Skeletal muscle satellite cell (primary cell): ENCODE data around the gene ERH.
"Not testable (repeated sequence)": the region's sequence is repeated elsewhere in the genome, so short reads cannot be mapped to it uniquely, and the experiment has no call there.

Experiments used
- H3K27me3 ChIP-seq: 2 replicates; pipeline ENCODE4 v1.7.0; 2013; ENCODE audit warnings: low read length; ENCODE audit not compliant: control insufficient read depth, insufficient read depth
- H3K36me3 ChIP-seq: 2 replicates; pipeline ENCODE4 v1.7.0; 2013; ENCODE audit warnings: mild to moderate bottlenecking, control low read depth, low read length; ENCODE audit not compliant: insufficient read depth
- H3K4me1 ChIP-seq: 2 replicates; pipeline ENCODE4 v1.7.0; 2013; ENCODE audit warnings: low read length; ENCODE audit not compliant: control insufficient read depth, insufficient read depth
- H3K4me2 ChIP-seq: 2 replicates; pipeline ENCODE4 v1.7.0; 2013; ENCODE audit warnings: mild to moderate bottlenecking, low read length
- H3K4me3 ChIP-seq: 2 replicates; pipeline ENCODE4 v1.7.0; 2013; ENCODE audit warnings: low read length
- H3K9ac ChIP-seq: 2 replicates; pipeline ENCODE4 v1.7.0; 2013; ENCODE audit warnings: mild to moderate bottlenecking, low read depth, low read length, moderate library complexity
- H3K9me3 ChIP-seq: replicated peaks from 2 replicates; pipeline ENCODE4 v1.7.0; 2013; ENCODE audit warnings: mild to moderate bottlenecking, control low read depth, low read length

The ERH gene

DNA sequence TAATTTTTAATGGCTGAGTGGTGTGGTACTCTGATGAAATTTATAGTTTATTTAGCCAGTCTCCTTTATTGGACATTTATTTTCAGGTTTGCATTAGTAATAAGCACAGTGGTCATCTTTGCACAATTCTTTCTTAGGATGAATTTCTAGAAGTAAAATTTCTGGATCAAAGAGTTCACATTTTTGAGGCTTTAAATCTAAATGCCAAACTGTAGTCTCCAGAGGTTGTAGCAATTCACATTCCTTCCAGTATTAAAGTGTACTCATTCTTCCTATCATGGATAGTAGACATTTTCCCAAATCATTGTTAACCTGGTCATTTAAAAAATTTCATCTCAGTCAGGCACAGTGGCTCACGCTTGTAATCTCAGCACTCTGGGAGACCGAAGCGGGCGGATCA lies 25.2 kb upstream of the ERH start:
- no peak overlapping the region for H3K4me2 ChIP-seq
- H3K4me1 ChIP-seq = peaks cover 15% of the 10 kb centered on the region
- no peaks in the 10 kb centered on the region for H3K9me3 ChIP-seq
- no peak overlapping the region for H3K9ac ChIP-seq
- no peaks in the 10 kb centered on the region for H3K27me3 ChIP-seq
- H3K4me3 ChIP-seq = no peak overlapping the region
- H3K36me3 ChIP-seq = peaks cover 11% of the 10 kb centered on the region

DNA sequence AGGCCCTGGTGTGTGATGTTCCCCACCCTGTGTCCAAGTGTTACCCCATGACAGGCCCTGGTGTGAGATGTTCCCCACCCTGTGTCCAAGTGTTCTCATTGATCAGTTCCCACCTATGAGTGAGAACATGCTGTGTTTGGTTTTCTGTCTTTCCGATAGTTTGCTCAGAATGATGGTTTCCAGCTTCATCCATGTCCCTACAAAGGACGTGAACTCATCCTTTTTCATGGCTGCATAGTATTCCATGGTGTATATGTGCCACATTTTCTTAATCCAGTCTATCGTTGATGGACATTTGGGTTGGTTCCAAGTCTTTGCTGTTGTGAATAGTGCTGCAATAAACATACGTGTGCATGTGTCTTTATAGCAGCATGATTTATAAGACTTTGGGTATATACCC lies 18.0 kb upstream of the ERH start:
- H3K9me3 ChIP-seq, H3K4me3 ChIP-seq, H3K4me1 ChIP-seq, H3K36me3 ChIP-seq, H3K9ac ChIP-seq, H3K4me2 ChIP-seq, H3K27me3 ChIP-seq: not testable (repeated sequence)

DNA sequence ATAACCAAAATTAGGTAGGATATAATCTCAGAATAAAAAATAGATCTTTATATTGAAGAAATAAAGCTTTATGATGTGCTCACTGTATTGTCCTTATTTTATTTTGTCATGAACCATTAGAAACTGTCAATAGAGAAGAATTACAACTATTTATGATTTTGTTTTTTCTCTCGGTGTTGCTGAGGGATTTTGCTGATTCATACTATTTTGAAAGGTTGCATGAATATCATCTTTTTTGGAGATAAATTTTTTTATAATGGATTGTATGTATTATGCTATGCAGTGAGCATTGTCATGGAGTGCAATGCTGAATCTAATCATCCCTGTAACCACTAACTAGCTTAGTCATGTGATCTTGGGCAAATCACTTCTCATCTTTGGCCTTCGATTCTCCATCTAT lies 15.4 kb upstream of the ERH start:
- H3K36me3 ChIP-seq = no peaks in the 10 kb centered on the region
- no peaks in the 10 kb centered on the region for H3K9me3 ChIP-seq
- no peak overlapping the region for H3K4me3 ChIP-seq
- H3K4me1 ChIP-seq = no peaks in the 10 kb centered on the region
- H3K9ac ChIP-seq = no peak overlapping the region
- H3K27me3 ChIP-seq = no peaks in the 10 kb centered on the region
- no peak overlapping the region for H3K4me2 ChIP-seq

DNA sequence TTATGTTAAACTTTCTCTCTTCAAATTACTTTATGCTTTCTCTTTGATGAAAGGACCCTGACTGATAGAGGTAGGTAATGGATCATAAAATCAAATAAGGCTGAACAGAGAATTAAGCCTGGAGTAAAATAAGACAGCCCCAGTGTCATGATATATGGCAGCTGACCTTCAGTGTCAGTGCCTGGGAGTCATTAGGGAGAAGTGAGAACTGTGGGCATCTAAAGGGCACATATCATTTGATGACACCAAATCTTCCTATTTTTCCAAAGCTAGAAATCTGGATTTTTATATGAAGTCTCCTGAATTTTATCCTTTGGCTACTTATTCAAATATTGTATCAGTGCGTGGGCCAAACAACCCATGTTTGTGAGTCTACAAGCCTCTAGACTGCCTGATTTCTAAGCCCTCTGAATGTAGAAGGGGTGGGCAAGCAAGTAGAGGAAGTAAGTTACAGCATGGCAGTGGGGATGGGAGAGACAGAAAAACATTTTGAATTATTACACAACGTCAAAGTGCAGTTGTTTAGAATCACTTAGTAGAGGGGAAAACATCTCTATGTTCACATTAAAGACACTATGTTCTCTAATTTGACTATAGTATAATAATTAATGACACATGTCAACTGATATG lies 10.3 kb upstream of the ERH start:
- no peak overlapping the region for H3K9ac ChIP-seq
- H3K4me1 ChIP-seq = no peaks in the 10 kb centered on the region
- H3K4me3 ChIP-seq = no peak overlapping the region
- no peaks in the 10 kb centered on the region for H3K27me3 ChIP-seq
- H3K9me3 ChIP-seq = no peaks in the 10 kb centered on the region
- no peak overlapping the region for H3K4me2 ChIP-seq
- H3K36me3 ChIP-seq = no peaks in the 10 kb centered on the region

DNA sequence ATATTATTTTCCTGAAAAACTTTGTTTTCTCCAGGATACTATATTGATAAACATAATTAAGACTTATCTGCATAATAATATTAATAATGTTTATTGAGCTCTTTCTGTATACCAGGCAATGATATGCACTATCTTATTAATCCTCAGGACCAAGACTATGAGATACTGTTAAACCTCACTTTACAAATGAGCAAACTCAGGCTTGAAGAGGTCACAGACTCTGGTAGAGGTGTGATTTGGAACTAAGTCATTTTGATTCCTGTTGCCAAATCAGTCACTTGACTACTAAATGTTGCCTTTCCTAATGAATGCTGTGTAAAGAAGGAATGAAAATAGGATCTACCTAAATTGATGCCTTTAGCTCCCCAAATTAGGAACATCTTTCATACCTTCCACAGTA lies 7.7 kb upstream of the ERH start:
- Histone ChIP-seq H3K4me1 (peaks cover 5% of the 10 kb centered on the region), H3K9ac (no peak overlapping the region), H3K27me3 (no peaks in the 10 kb centered on the region), H3K9me3 (no peaks in the 10 kb centered on the region), H3K4me2 (no peak overlapping the region), H3K4me3 (no peak overlapping the region), H3K36me3 (no peaks in the 10 kb centered on the region)

DNA sequence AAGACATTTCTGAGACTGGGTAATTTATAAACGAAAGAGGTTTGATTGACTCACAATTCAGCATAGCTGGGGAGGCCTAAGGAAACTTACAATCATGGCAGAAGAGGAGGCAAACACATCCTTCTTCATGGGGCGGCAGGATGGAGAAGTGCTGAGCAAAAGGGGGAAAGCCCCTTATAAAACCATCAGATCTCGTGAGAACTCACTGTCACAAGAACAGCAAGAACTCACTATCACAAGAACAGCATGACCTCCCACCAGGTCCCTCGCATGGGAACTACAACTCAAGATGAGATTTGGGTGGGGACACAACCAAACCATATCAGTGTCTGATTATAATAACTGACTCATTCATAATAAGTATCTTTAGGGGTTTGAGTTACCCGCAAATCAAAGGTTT lies 6.8 kb upstream of the ERH start:
- H3K9me3 ChIP-seq = no peaks in the 10 kb centered on the region
- no peak overlapping the region for H3K4me3 ChIP-seq
- no peak overlapping the region for H3K9ac ChIP-seq
- H3K4me2 ChIP-seq = no peak overlapping the region
- no peaks in the 10 kb centered on the region for H3K27me3 ChIP-seq
- no peaks in the 10 kb centered on the region for H3K36me3 ChIP-seq
- H3K4me1 ChIP-seq = peaks cover 13% of the 10 kb centered on the region

DNA sequence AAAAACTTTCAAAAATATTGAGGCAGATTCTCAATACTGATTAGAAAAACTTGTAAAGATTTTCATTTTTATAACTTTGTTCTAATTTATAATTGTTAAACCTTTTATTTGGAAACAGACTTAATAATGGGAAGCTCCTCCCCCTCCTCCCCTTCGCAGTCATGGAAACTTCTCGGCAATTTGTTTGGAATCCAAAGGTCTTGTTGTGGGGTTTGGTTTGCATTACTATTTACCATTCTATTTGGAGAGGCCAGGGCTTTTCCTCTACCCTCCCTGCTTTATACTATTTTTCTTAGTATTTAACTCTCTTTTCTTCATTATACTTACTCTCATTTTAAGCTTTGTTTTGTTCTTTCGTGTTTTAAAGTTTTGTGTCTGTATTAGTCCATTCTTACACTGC lies 6.4 kb upstream of the ERH start:
- H3K4me2 ChIP-seq = no peak overlapping the region

DNA sequence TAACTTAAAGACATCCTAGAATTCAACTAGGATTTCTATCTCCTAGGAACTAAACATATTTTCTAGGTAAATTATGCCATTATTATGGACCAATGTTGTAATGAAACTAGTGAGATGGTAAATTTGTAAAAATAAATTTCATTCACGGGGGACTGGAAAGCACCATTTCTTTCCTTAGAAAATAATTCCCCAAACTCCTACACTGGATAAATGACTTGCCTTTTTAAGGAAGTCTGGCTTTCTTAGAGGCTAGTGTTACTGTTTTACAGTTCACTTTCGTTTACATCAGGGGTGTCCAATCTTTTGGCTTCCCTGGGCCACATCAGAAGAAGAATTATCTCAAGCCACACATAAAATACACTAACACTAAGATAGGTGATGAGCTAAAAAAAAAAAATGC lies 3.7 kb upstream of the ERH start:
- H3K9me3 ChIP-seq = no peaks in the 10 kb centered on the region
- peak overlapping the region; percentile 88 for H3K4me3 ChIP-seq
- peak overlapping the region; percentile 93 for H3K4me2 ChIP-seq
- H3K27me3 ChIP-seq = no peaks in the 10 kb centered on the region
- peaks cover 23% of the 10 kb centered on the region for H3K4me1 ChIP-seq
- H3K36me3 ChIP-seq = no peaks in the 10 kb centered on the region
- H3K9ac ChIP-seq = no peak overlapping the region

More for the DNA sequence above, 6.4 kb upstream of the ERH start:
- Histone ChIP-seq H3K36me3 (no peaks in the 10 kb centered on the region), H3K27me3 (no peaks in the 10 kb centered on the region), H3K9me3 (no peaks in the 10 kb centered on the region), H3K9ac (no peak overlapping the region), H3K4me1 (peaks cover 17% of the 10 kb centered on the region), H3K4me3 (no peak overlapping the region)

DNA sequence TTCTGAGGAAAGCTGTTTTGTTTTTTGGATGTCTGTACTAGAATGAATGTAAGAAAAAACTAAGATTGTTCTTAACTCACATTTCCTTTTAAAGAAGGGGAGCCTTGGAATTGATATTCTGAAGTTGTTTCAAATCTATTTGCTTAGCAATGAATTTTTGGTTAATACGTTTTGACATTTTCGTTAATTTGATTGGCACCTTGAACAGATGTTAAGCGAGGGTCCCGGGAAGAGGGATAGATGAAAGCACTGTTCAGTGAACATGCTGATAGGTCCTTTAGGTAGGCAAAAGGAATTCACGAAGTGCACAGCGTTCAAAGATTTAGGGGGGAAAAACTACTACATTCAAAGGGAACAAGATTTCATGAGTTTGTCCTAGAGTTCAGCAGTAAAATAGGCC lies 2.1 kb upstream of the ERH start:
- H3K9ac ChIP-seq = peak overlapping the region; percentile 15
- H3K4me2 ChIP-seq = peak overlapping the region; percentile 93

DNA sequence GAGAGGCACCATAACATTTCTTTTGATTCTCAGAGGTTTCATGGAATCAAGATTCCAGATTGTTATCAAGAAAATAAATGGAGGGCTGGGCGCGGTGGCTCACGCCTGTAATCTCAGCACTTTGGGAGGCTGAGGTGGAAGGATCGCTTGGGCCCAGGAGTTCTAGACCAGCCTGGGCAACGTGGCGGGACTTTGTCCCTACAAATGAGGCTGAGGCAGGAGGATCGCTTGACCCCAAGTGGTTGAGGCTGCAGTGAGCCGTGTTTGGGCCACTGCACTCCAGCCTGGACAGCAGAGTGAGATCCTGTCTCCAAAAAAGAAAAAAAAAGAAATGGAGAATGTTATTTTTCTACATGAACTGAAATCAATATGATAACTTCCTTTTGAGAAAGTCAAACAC lies 1.7 kb upstream of the ERH start:
- H3K4me1 ChIP-seq = peaks cover 27% of the 10 kb centered on the region

More for the DNA sequence above, 2.1 kb upstream of the ERH start:
- Histone ChIP-seq H3K36me3 (peaks cover 10% of the 10 kb centered on the region), H3K27me3 (no peaks in the 10 kb centered on the region), H3K4me1 (peaks cover 27% of the 10 kb centered on the region), H3K4me3 (peak overlapping the region; percentile 88), H3K9me3 (no peaks in the 10 kb centered on the region)

DNA sequence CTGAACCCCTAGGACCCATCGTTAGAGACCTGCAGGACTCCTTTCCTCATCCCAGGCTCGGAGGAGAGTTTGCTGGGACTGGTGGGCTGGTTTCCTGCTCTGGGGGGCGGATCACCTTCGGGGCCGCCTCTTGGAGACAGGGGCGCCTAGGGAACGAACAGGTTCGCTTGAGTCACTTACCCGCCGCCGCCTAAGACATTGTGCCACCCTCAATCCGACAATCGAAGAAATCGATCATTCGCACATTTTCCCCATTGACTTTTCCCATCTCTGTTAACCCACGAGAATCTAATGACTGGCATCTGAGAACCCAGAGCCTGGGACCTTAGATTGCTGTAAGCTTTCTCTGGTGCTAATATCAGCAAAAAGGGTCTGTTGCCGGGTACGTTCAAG lies 715 bp upstream of the ERH start:
- peaks cover 23% of the 10 kb centered on the region for H3K36me3 ChIP-seq
- peak overlapping the region; percentile 93 for H3K9ac ChIP-seq
- peaks cover 27% of the 10 kb centered on the region for H3K4me1 ChIP-seq
- no peaks in the 10 kb centered on the region for H3K27me3 ChIP-seq
- H3K4me2 ChIP-seq = peak overlapping the region; percentile 93
- H3K4me3 ChIP-seq = peak overlapping the region; percentile 88
- H3K9me3 ChIP-seq = no peaks in the 10 kb centered on the region

More for the DNA sequence above, 1.7 kb upstream of the ERH start:
- H3K36me3 ChIP-seq = peaks cover 14% of the 10 kb centered on the region
- no peaks in the 10 kb centered on the region for H3K9me3 ChIP-seq
- peak overlapping the region; percentile 93 for H3K9ac ChIP-seq
- H3K4me2 ChIP-seq = peak overlapping the region; percentile 93
- H3K27me3 ChIP-seq = no peaks in the 10 kb centered on the region
- peak overlapping the region; percentile 88 for H3K4me3 ChIP-seq

DNA sequence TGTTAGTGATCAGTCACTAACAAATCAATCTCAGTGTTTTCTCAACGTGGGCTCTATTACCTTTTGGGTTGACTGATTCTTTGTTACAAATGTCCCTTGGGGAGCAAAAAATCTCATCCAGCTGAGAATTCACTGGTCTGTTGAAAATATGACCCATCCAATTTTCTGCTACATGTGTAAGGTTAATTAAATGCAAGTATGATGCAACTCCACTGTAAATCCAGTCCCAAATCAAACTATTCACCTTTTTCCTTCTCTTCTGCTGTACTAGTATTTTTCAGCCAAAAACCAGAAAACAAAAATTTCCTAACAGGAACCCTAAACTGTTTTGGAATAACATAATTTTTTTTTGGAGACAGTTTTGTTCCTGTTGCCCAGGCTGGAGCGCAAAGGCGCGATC lies 2.2 kb downstream of the ERH start:
- Histone ChIP-seq H3K4me2 (peak overlapping the region; percentile 9), H3K9me3 (no peaks in the 10 kb centered on the region), H3K36me3 (peaks cover 43% of the 10 kb centered on the region), H3K4me3 (no peak overlapping the region), H3K4me1 (peaks cover 25% of the 10 kb centered on the region), H3K27me3 (no peaks in the 10 kb centered on the region), H3K9ac (no peak overlapping the region)
